Measurements from ENCODE around the gene BRD4. TPM values are rescaled to one million over a fixed set of nuclear protein-coding genes. Genes with fewer than 3 reads are reported as not detected.

BRD4 gene
- polyA plus RNA-seq, 1 donor (not counting 4 experiments of a cell fraction or from before 2014, with no cell fraction given) = 5.5 TPM

GRCh38 chr19:15227261-15227660, 105.1 kb downstream of the BRD4 start:
- H3K9ac ChIP-seq (ENCODE audit: control insufficient read depth, extremely low read depth, insufficient read depth, low read length) = no peak overlapping the region
- TF ChIP-seq CTCF (optimal IDR thresholded peaks at IDR 0.05 in 1 of 3, IDR thresholded peaks at IDR 0.05 in 1 of 3, conservative IDR thresholded peaks at IDR 0.05 in 1 of 3; ENCODE audit: extremely low read depth in 1 of 3, insufficient read depth in 2 of 3, low read length in 3 of 3) = no peak
- TF ChIP-seq EZH2 (IDR thresholded peaks at IDR 0.05; ENCODE audit: low read length) = no peak
- no peaks in the 10 kb centered on the region for H3K9me1 ChIP-seq (ENCODE audit: control insufficient read depth, extremely low read depth, insufficient read depth, low read length)
- no peak overlapping the region for H3K4me2 ChIP-seq (ENCODE audit: control insufficient read depth, extremely low read depth, insufficient read depth, low read depth, low read length)
- dilution Hi-C loops (cut with MboI; ENCODE audit: extremely low pct_ligation_motif_present, low sequenced_read_pairs) = no loop called here
- no peak for FAIRE-seq
- no peaks in the 10 kb centered on the region for H3K9me3 ChIP-seq (ENCODE audit: control insufficient read depth, low read depth, low read length)
- no peak overlapping the region for H3K4me3 ChIP-seq (ENCODE audit: control insufficient read depth in 2 of 3, extremely low read depth in 1 of 3, insufficient read depth in 2 of 3, low read depth in 1 of 3, low read length in 3 of 3)
- DNase-seq (ENCODE audit: low read depth, low spot score) = no peak
- H3K36me3 ChIP-seq (ENCODE audit: control insufficient read depth in 2 of 2, extremely low read depth in 1 of 2, insufficient read depth in 2 of 2, low read length in 2 of 2) = no peaks in the 10 kb centered on the region
- H2AFZ ChIP-seq (ENCODE audit: control insufficient read depth, low read length) = no peak overlapping the region
- H3K27me3 ChIP-seq (ENCODE audit: control insufficient read depth, extremely low read depth, insufficient read depth, low read length) = peaks cover 16% of the 10 kb centered on the region
- peaks cover 26% of the 10 kb centered on the region for H3K4me1 ChIP-seq (ENCODE audit: control insufficient read depth, extremely low read depth, insufficient read depth, low read length)
- no peaks in the 10 kb centered on the region for H4K20me1 ChIP-seq (ENCODE audit: control insufficient read depth, extremely low read depth, insufficient read depth, low read length)
- no peak overlapping the region for H3K27ac ChIP-seq (ENCODE audit: control insufficient read depth, insufficient read depth, low read length)
- H3K79me2 ChIP-seq (ENCODE audit: control insufficient read depth, insufficient read depth, low read length) = no peaks in the 10 kb centered on the region

- Histone ChIP-seq H3K27ac (ENCODE audit: control insufficient read depth, insufficient read depth, low read length) (no peak overlapping the region), H3K4me3 (ENCODE audit: control insufficient read depth in 2 of 3, extremely low read depth in 1 of 3, insufficient read depth in 2 of 3, low read depth in 1 of 3, low read length in 3 of 3) (no peak overlapping the region), H3K36me3 (ENCODE audit: control insufficient read depth in 2 of 2, extremely low read depth in 1 of 2, insufficient read depth in 2 of 2, low read length in 2 of 2) (no peaks in the 10 kb centered on the region), H3K9me3 (ENCODE audit: control insufficient read depth, low read depth, low read length) (no peaks in the 10 kb centered on the region), H3K9me1 (ENCODE audit: control insufficient read depth, extremely low read depth, insufficient read depth, low read length) (no peaks in the 10 kb centered on the region), H3K27me3 (ENCODE audit: control insufficient read depth, extremely low read depth, insufficient read depth, low read length) (peaks cover 1% of the 10 kb centered on the region), H3K9ac (ENCODE audit: control insufficient read depth, extremely low read depth, insufficient read depth, low read length) (no peak overlapping the region), H2AFZ (ENCODE audit: control insufficient read depth, low read length) (no peak overlapping the region), H3K4me2 (ENCODE audit: control insufficient read depth, extremely low read depth, insufficient read depth, low read depth, low read length) (no peak overlapping the region), H3K4me1 (ENCODE audit: control insufficient read depth, extremely low read depth, insufficient read depth, low read length) (peaks cover 12% of the 10 kb centered on the region), H4K20me1 (ENCODE audit: control insufficient read depth, extremely low read depth, insufficient read depth, low read length) (no peaks in the 10 kb centered on the region), H3K79me2 (ENCODE audit: control insufficient read depth, insufficient read depth, low read length) (no peaks in the 10 kb centered on the region)
- no peak for FAIRE-seq
- TF ChIP-seq EZH2 (IDR thresholded peaks at IDR 0.05; ENCODE audit: low read length) (no peak), CTCF (optimal IDR thresholded peaks at IDR 0.05 in 1 of 3, IDR thresholded peaks at IDR 0.05 in 1 of 3, conservative IDR thresholded peaks at IDR 0.05 in 1 of 3; ENCODE audit: extremely low read depth in 1 of 3, insufficient read depth in 2 of 3, low read length in 3 of 3) (no peak)
- dilution Hi-C loops (cut with MboI; ENCODE audit: extremely low pct_ligation_motif_present, low sequenced_read_pairs) = no loop called here
- DNase-seq (ENCODE audit: low read depth, low spot score) = no peak
Measured at GRCh38 chr19:15225760-15226159, 106.6 kb downstream of the BRD4 start.
